CD4-positive, alpha-beta T cell treated with Interleukin-4 for 4 hours (primary cell): Measurements from ENCODE around the gene PLGLB2.
"Not testable (repeated sequence)": the region's sequence is repeated elsewhere in the genome, so short reads cannot be mapped to it uniquely, and the experiment has no call there.

Experiments used
- DNase-seq: peaks from one replicate; pipeline ENCODE4 v3.0.0-alpha.2; 2020

Gene PLGLB2

GRCh38 chr2:87747791-87748190, at the start of gene PLGLB2:
PLGLB2 (plus strand) TSS chr2:87748087; CDS start chr2:87748154, 67 bp downstream.
- DNase-seq: not testable (repeated sequence)

DNA sequence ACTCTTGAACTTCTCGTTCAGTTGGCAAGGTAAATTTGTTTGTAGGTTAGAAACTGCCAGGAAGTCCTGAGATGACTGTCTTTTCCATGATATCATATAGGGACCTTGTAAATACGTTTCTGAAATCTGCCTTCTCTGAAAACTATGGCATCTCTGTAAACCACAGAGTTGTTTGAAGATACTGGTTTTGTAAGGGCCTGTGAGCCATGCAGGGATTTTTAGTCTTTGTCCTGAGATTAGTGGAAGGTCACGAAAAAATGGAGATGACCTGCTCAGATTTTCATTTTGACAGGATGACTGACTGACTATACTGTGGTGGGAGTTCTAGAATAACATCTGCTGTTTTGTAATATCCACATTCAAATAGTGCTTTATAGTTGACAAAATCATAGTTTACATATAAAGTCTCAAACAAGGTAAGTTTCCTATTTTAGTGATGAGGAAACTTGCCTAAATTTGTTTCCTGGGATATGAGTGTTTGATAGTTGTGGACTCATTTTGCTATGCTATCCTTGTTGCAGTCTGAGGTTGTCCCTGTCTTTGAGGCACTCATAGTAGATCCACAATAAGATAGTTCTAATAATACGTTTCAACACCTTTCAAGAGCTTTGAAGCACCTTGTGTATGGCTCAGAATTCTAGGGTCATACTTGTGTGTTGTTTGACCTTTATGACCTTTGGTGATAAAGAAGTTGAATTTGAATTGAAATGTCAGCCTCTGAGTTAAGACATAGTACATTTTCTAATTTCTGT, 43.1 kb upstream of the PLGLB2 start:
- DNase-seq: not testable (repeated sequence)

GRCh38 chr2:87708368-87708767, 39.5 kb upstream of the PLGLB2 start:
- DNase-seq: not testable (repeated sequence)

- DNase-seq: not testable (repeated sequence)
Observed at GRCh38 chr2:87727940-87728599, 19.8 kb upstream of the PLGLB2 start.

GRCh38 chr2:87740928-87741327, 7.0 kb upstream of the PLGLB2 start:
- DNase-seq: not testable (repeated sequence)

DNA sequence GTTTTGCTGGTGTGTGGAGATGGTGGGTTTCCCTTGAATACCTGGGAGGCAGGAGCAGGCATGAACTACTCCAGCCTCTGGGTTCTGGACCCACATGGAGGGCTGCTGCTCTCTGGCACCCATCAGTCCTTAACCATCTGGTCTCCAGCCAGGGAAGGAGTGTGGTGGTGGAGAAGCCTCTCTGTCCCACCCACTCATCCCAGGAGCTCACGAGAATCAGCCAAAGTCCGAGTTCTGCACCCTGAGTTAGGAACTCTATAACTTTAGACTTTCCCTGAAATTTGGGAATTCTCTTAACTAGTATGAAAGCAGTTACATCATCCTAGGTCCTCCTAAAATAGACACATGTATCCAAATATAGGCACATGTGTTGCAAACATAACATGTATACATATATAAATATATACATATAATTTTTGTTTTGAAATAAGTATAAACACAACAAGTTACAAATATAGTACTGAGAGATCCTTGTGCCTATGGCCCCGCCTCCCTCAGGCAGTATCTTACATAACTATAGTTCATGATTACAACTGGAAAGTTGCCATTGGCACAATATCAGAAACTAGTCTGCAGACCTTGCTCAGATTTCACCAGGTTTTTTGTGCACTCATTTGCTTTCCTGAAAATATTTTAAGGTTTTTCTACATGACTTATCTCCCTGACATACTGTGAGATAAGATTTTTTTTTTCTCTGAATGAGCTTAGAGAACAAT, 5.3 kb upstream of the PLGLB2 start:
- DNase-seq: not testable (repeated sequence)

- DNase-seq: not testable (repeated sequence)
Observed at GRCh38 chr2:87743638-87744037, 4.2 kb upstream of the PLGLB2 start.

DNA sequence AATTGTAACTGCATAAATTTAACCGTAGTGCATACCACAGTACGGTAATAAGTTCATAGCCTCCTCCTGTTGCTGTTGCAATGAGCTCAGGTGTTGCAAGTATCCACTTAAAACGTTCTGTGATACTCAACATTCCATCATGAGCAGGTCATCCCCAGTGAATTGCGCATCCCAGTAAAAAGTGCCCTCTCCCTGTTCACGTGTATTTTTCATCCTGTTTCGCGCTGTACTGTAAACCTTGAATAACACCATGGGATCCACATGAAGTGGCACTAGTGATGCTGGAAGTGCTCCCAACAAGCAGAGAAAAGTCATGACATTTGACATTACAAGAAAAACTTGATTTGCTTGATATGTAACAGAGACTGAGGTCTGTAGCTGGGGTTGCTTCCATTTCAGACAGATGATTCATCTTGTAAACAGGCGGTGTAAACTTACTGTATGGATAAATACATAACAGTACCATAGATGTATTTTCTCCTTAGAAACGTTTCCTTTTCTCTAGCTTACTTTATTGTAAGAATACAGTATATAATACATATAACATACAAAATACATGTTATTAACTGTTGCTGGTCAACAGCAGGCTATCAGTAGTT, 2.4 kb upstream of the PLGLB2 start:
- not testable (repeated sequence) for DNase-seq

DNA sequence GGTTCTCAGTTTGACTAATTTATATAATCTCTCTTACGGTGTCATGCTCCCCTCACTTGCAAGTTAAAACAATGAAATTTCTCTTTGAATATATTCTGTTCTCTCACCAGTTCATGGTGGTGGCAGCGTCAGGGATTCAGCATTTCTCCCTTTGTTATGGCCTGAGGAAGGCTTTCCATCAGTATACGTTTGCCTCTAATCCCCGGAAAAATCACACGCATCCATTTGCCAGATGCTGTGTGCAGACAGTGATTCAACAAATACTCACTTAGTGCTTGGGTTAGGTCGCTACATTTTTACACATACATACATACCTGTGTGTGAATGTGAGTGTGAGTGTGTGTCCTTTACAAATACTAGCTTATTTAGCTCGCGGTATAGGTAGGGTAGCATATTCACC, 637 bp downstream of the PLGLB2 start:
- DNase-seq: not testable (repeated sequence)

GRCh38 chr2:87750560-87750959, 2.7 kb downstream of the PLGLB2 start:
- not testable (repeated sequence) for DNase-seq

GRCh38 chr2:87754759-87755158, 6.9 kb downstream of the PLGLB2 start:
- DNase-seq: not testable (repeated sequence)
